Ascending aorta (tissue), 2 donors: ENCODE measurements around the gene SLC37A1. TPM values are rescaled to one million over a fixed set of nuclear protein-coding genes. Genes with fewer than 3 reads are reported as not detected.

Experiments used
- DNase-seq, 2 donors: peaks; one replicate each; pipeline ENCODE4 v3.0.0-alpha.2; 2019; ENCODE audit warnings: low spot score in 2 of 2
- H3K27ac ChIP-seq, 2 donors: fragments of 200-600 bp; sonication (generic); one replicate each; pipeline ENCODE4 v1.5.1; 2016 to 2017; ENCODE audit warnings: mild to moderate bottlenecking in 1 of 2
- H3K27me3 ChIP-seq: fragments of 200-600 bp; sonication (generic); one replicate; pipeline ENCODE4 v1.5.1; 2017
- H3K36me3 ChIP-seq, 2 donors: fragments of 200-600 bp; sonication (generic); one replicate each; pipeline ENCODE4 v1.5.1; 2016
- H3K4me1 ChIP-seq, 2 donors: fragments of 200-600 bp; sonication (generic); one replicate each; pipeline ENCODE4 v1.5.1; 2016 to 2017; ENCODE audit warnings: mild to moderate bottlenecking in 1 of 2
- H3K4me3 ChIP-seq, 2 donors: fragments of 200-600 bp; sonication (generic); one replicate each; pipeline ENCODE4 v1.5.1; 2016 to 2017; ENCODE audit warnings: mild to moderate bottlenecking in 1 of 2
- H3K9me3 ChIP-seq, 2 donors: fragments of 200-600 bp; sonication (generic); one replicate each; pipeline ENCODE4 v1.5.1; 2016
- intact Hi-C: fragments of 100-400 bp; cut with DNase I; formaldehyde crosslinking; loops from one replicate; pipeline ENCODE4 v1.15.1; 2023
- total RNA-seq: library from RNA; depleted of rRNA; stranded (reverse); fragments of >200 nt; gene quantifications from one replicate; pipeline ENCODE4 v1.1.0, GENCODE V29; 2016
- TF ChIP-seq, protein P1 (sequence below), 3 experiments: fragments of 200-600 bp in 2 of 3; fragments of 450-650 bp in 1 of 3; sonication (generic) in 2 of 3; IDR thresholded peaks; one replicate each; pipeline ENCODE4 v1.5.1; 2016 to 2019; ENCODE audit warnings: antibody characterized with exemption in 3 of 3, mild to moderate bottlenecking in 1 of 3, moderate library complexity in 1 of 3

The SLC37A1 gene
- total RNA-seq, 1 donor from 2014 or later = 8.7 TPM

DNA sequence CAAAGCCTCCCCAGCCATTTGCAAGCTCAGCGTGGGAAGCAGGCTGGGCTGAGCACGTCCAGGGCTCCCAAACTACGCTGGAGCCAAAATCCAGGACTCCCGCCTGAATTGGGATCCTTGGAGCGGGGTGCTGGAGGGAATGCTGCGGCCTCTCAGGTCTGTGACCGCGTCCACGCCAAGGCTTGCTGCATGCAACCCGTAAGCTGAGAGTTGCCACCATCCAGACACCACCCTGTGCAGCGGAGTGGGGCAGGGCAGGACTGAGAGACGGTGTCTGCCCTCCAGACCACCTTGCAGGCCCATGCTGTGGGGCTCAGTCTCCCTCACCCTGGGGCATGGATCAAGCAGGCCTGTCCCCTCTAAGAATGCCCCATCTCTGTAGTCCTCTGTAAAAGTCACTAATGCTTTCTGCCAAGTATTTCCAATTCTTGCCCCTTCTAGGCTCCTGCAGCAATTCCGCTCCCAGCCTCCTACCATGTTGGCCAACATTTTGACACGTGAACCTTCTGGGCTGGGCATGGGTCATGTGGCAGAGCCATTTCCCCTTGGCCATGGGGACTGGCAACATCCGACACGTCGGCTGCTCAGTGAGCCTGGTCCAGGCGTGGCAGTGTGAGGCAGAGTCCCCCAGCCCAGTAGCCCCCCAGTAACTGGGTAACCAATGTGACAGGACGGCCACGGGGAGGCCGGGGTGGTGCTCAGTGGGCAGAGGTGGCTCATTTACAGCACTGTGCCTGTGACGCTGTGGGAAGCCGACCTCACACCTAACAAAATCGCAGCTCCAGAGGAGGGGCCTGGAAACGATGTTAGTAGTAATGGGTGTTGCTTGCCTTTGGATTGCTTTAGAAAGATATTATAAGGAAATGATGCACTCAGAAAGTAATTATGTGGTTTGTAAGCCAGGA is 81.9 kb downstream of the SLC37A1 start:
- H3K9me3 ChIP-seq = no peaks in the 10 kb centered on the region
- TF ChIP-seq, protein P1, sequence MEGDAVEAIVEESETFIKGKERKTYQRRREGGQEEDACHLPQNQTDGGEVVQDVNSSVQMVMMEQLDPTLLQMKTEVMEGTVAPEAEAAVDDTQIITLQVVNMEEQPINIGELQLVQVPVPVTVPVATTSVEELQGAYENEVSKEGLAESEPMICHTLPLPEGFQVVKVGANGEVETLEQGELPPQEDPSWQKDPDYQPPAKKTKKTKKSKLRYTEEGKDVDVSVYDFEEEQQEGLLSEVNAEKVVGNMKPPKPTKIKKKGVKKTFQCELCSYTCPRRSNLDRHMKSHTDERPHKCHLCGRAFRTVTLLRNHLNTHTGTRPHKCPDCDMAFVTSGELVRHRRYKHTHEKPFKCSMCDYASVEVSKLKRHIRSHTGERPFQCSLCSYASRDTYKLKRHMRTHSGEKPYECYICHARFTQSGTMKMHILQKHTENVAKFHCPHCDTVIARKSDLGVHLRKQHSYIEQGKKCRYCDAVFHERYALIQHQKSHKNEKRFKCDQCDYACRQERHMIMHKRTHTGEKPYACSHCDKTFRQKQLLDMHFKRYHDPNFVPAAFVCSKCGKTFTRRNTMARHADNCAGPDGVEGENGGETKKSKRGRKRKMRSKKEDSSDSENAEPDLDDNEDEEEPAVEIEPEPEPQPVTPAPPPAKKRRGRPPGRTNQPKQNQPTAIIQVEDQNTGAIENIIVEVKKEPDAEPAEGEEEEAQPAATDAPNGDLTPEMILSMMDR (IDR thresholded peaks at IDR 0.05) = no peak
- no peaks in the 10 kb centered on the region for H3K36me3 ChIP-seq
- no peak for DNase-seq
- no peaks in the 10 kb centered on the region for H3K27me3 ChIP-seq
- intact Hi-C loops = no loop called here
- no peak overlapping the region for H3K4me3 ChIP-seq
- H3K4me1 ChIP-seq = no peaks in the 10 kb centered on the region
- no peak overlapping the region for H3K27ac ChIP-seq

DNA sequence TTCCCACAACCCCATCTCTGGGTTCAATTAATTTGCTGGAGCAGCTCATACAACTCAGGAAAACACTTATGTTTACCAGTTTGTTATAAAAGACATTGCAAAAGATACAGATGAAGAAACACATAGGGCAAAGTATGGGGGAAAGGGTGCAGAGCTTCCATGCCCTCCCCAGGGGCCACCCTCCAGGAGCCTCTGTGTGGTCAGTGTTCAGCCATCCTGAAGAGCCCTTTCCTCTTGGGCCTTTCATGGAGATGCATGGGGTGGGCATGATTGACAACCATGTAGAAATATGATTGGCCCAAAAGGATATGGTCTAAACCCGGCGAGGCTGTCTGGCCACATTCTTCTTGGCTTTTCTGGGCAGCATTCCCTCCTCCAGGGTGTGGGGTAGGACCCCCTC is 83.0 kb downstream of the SLC37A1 start:
- TF ChIP-seq, protein P1 (IDR thresholded peaks at IDR 0.05) = no peak
- Histone ChIP-seq H3K4me3 (no peak overlapping the region), H3K36me3 (no peaks in the 10 kb centered on the region), H3K27ac (no peak overlapping the region), H3K27me3 (no peaks in the 10 kb centered on the region), H3K9me3 (no peaks in the 10 kb centered on the region), H3K4me1 (no peaks in the 10 kb centered on the region)
- intact Hi-C loops = no loop called here
- DNase-seq = no peak

DNA sequence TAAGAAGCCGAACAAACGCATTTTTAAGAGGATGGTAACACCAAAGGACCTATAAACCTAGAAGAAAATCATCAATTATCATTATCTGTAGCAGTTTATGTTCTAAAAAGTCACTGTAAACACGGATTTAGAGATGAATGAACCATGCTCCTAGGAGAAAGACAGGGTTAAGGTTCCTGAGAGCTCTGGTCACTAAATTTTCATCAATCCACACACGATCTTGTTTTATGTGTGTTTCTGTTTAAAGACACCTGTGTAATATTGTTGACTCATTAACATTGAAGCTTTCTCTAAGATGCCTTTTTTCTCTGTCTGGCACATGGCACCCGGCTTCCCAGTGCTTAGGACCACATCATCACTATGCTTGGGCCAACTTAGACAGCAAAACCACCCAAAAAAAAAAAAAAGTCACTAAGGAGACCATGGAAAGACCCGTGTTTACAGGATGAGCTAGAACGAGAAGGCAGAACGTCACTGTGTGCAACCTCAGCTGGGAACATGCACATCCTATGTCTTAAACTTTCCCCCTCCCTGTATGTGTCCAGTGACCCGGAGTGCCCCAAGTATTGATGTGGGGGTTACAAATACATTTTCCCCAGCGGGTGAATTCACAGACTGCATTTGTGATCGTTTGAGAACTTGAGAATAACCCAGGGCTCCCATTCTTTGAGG is 84.0 kb downstream of the SLC37A1 start:
- H3K4me1 ChIP-seq = no peaks in the 10 kb centered on the region
- no peak for DNase-seq
- H3K4me3 ChIP-seq = no peak overlapping the region
- no peak overlapping the region for H3K27ac ChIP-seq
- TF ChIP-seq, protein P1 (IDR thresholded peaks at IDR 0.05) = no peak
- no peaks in the 10 kb centered on the region for H3K27me3 ChIP-seq
- H3K36me3 ChIP-seq = no peaks in the 10 kb centered on the region
- intact Hi-C loops = no loop called here
- no peaks in the 10 kb centered on the region for H3K9me3 ChIP-seq

DNA sequence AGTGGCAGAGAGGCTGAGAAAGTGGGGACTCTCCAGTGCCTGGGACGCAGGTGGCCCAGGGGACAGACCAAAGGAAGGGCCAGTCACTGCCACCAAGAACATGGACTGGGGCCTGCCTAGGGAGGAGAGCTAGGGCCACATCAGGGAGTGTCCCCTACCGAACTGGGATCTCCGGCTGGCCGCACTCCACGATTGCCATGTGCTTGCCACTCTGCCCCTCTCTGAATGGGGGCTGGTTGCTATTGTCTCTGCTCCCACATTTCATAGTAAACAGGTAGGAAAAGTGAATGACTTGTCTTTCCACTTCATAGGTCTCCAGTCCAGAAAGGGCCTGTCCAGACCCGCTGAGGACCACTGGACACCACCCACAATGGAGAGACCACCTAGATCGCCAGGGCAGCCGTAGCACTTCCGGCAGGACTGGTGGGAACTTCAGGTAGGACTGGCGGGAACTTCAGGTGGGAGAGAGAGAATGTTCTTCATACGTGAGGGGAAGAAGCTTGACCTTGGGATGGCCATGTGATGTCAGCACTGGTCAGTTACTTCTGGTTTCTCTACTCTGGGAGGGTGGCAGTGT is 84.6 kb downstream of the SLC37A1 start:
- H3K4me1 ChIP-seq = no peaks in the 10 kb centered on the region
- H3K9me3 ChIP-seq = no peaks in the 10 kb centered on the region
- no peaks in the 10 kb centered on the region for H3K36me3 ChIP-seq
- no peak overlapping the region for H3K27ac ChIP-seq
- H3K27me3 ChIP-seq = no peaks in the 10 kb centered on the region
- intact Hi-C loops = no loop called here
- no peak overlapping the region for H3K4me3 ChIP-seq
- no peak for DNase-seq
- TF ChIP-seq, protein P1 (IDR thresholded peaks at IDR 0.05) = no peak

DNA sequence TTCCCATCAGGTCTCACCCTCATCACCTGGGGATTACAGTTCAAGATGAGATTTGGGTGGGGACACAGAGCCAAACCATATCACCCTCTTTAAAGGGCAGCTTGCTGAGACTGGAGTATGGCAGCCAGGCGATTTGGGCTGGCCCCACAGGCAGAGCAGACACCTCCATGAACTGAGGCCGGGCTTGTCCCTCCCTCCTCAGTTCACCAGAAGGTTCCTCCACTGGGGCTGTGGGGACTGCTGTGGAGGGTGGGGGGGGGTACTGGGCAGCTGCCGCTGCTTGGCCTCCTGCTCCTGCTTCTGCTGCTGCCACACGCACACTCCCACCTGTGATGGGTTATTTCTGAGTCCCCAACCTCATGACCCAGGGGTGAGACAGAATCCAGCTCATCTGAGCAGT is 85.8 kb downstream of the SLC37A1 start:
- TF ChIP-seq, protein P1 (IDR thresholded peaks at IDR 0.05) = no peak
- Histone ChIP-seq H3K9me3 (peaks cover 0 to 9% of the 10 kb centered on the region in 2 donors), H3K27ac (no peak overlapping the region), H3K36me3 (no peaks in the 10 kb centered on the region), H3K4me3 (no peak overlapping the region), H3K27me3 (no peaks in the 10 kb centered on the region), H3K4me1 (no peaks in the 10 kb centered on the region)
- intact Hi-C loops = no loop called here
- DNase-seq = no peak
